Measurements from ENCODE around the gene EHBP1.
A peak's percentile ranks its signal among the peaks of the same experiment; 100 is the strongest.
"Not testable (repeated sequence)": the region's sequence is repeated elsewhere in the genome, so short reads cannot be mapped to it uniquely, and the experiment has no call there.

Gene EHBP1

GRCh38 chr2:62736899-62737559 is 31.5 kb downstream of the EHBP1 start:
- DNase-seq = no peak

GRCh38 chr2:62738981-62739936 is 33.7 kb downstream of the EHBP1 start:
- DNase-seq = no peak

GRCh38 chr2:62740221-62740620 is 34.7 kb downstream of the EHBP1 start:
- DNase-seq = no peak

GRCh38 chr2:62741127-62741526 is 35.6 kb downstream of the EHBP1 start:
- no peak for DNase-seq

GRCh38 chr2:62741954-62742722 is 36.6 kb downstream of the EHBP1 start:
- DNase-seq = no peak

- no peak for DNase-seq
Observed at GRCh38 chr2:62743506-62743905, 38.0 kb downstream of the EHBP1 start.

- no peak for DNase-seq
Observed at GRCh38 chr2:62744603-62745002, 39.1 kb downstream of the EHBP1 start.

- no peak for DNase-seq
Observed at GRCh38 chr2:62745891-62746481, 40.5 kb downstream of the EHBP1 start.

- no peak for DNase-seq
Observed at GRCh38 chr2:62747169-62747568, 41.7 kb downstream of the EHBP1 start.

GRCh38 chr2:62747876-62748275 is 42.4 kb downstream of the EHBP1 start:
- DNase-seq = no peak

- not testable (repeated sequence) for DNase-seq
Observed at GRCh38 chr2:62749111-62749510, 43.6 kb downstream of the EHBP1 start.

GRCh38 chr2:62757029-62757428 is 51.5 kb downstream of the EHBP1 start:
- no peak for DNase-seq

GRCh38 chr2:62760026-62760425 is 54.5 kb downstream of the EHBP1 start:
- no peak for DNase-seq

GRCh38 chr2:62760555-62760954 is 55.0 kb downstream of the EHBP1 start:
- DNase-seq = no peak

- no peak for DNase-seq
Observed at GRCh38 chr2:62765619-62766376, 60.3 kb downstream of the EHBP1 start.

- no peak for DNase-seq
Observed at GRCh38 chr2:62768615-62769014, 63.1 kb downstream of the EHBP1 start.

- no peak for DNase-seq
Observed at GRCh38 chr2:62770629-62771028, 65.1 kb downstream of the EHBP1 start.

- peak; percentile 6 for DNase-seq
Observed at GRCh38 chr2:62774555-62775366, 69.2 kb downstream of the EHBP1 start.

GRCh38 chr2:62775367-62775668 is 69.8 kb downstream of the EHBP1 start:
- DNase-seq = no peak

GRCh38 chr2:62783679-62784078 is 78.2 kb downstream of the EHBP1 start:
- DNase-seq = no peak

GRCh38 chr2:62784341-62784740 is 78.8 kb downstream of the EHBP1 start:
- DNase-seq = no peak

GRCh38 chr2:62785216-62785615 is 79.7 kb downstream of the EHBP1 start:
- no peak for DNase-seq

Measured in DMS153 (cell line).